Activated gamma-delta T cell (primary cell): ENCODE data around the gene NUDT6.

Source experiments
- DNase-seq: peaks from one replicate; lab custom pipeline; 2025; lab: John Stamatoyannopoulos, UW

NUDT6 gene

GRCh38 chr4:122914292-122914904, 8.0 kb downstream of the NUDT6 start:
- DNase-seq = no peak

GRCh38 chr4:122912810-122913575, 9.4 kb downstream of the NUDT6 start:
- DNase-seq = no peak

GRCh38 chr4:122911588-122911987, 10.8 kb downstream of the NUDT6 start:
- DNase-seq = no peak

GRCh38 chr4:122909683-122910082, 12.7 kb downstream of the NUDT6 start:
- DNase-seq = no peak

- no peak for DNase-seq
These were observed 14.2 kb downstream of the NUDT6 start for GRCh38 chr4:122908223-122908622.

- DNase-seq = no peak
These were observed 15.5 kb downstream of the NUDT6 start for GRCh38 chr4:122906859-122907305.

- DNase-seq = no peak
These were observed 18.6 kb downstream of the NUDT6 start for GRCh38 chr4:122903766-122904288.

- no peak for DNase-seq
These were observed 21.0 kb downstream of the NUDT6 start for GRCh38 chr4:122901247-122902010.

- DNase-seq = no peak
These were observed 22.1 kb downstream of the NUDT6 start for GRCh38 chr4:122900314-122900713.

- no peak for DNase-seq
These were observed 22.7 kb downstream of the NUDT6 start for GRCh38 chr4:122899682-122900081.

- no peak for DNase-seq
These were observed 23.8 kb downstream of the NUDT6 start for GRCh38 chr4:122898370-122899150.

GRCh38 chr4:122896270-122896669, 26.1 kb downstream of the NUDT6 start:
- DNase-seq = no peak

- DNase-seq = no peak
These were observed 26.9 kb downstream of the NUDT6 start for GRCh38 chr4:122895336-122895995.

- DNase-seq = no peak
These were observed 27.6 kb downstream of the NUDT6 start for GRCh38 chr4:122894827-122895226.

- no peak for DNase-seq
These were observed 32.1 kb downstream of the NUDT6 start for GRCh38 chr4:122890147-122890795.

- DNase-seq = no peak
These were observed 32.7 kb downstream of the NUDT6 start for GRCh38 chr4:122889726-122890125.

- DNase-seq = no peak
These were observed 37.9 kb downstream of the NUDT6 start for GRCh38 chr4:122884499-122884898.

- no peak for DNase-seq
These were observed 39.3 kb downstream of the NUDT6 start for GRCh38 chr4:122882857-122883735.

GRCh38 chr4:122879001-122879400, 43.4 kb downstream of the NUDT6 start:
- DNase-seq = no peak

GRCh38 chr4:122876456-122876855, 45.9 kb downstream of the NUDT6 start:
- no peak for DNase-seq
